ENCODE measurements around the gene CD63. TPM values are rescaled to one million over a fixed set of nuclear protein-coding genes. Genes with fewer than 3 reads are reported as not detected.
A peak's percentile ranks its signal among the peaks of the same experiment; 100 is the strongest.

The CD63 gene
- total RNA-seq, 1 experiment from 2014 or later = 367 TPM

DNA sequence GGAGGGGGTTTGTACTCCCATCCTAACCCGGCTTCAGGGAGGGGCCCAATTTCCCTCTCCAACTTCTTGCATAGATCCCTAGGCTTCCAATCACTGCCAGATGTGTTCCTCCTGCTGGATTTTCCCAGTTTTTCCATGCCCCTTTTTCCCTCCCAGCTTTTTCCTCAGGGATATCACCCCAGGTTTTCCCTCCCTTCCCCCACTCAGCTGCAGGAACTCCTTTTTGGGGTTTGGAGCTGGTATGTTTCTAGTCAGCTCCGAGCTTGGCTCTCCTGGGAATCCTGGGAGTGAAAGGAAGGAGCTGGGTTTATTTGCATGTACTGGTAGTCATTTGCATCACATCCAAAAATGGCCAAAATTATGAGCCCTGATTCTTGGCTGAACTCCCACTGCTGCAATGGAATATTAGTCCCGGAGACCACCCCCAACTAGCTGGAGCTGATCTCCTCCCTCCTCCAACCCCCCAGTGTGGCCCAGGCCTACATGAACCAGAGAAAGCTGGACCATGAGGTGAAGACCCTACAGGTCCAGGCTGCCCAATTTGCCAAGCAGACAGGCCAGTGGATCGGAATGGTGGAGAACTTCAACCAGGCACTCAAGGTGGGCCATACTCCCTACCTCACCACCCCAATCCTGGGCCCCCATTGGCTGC lies 10.1 kb downstream of the CD63 start:
- DNase-seq (ENCODE audit: low spot score) = no peak
- TF ChIP-seq, protein P1, sequence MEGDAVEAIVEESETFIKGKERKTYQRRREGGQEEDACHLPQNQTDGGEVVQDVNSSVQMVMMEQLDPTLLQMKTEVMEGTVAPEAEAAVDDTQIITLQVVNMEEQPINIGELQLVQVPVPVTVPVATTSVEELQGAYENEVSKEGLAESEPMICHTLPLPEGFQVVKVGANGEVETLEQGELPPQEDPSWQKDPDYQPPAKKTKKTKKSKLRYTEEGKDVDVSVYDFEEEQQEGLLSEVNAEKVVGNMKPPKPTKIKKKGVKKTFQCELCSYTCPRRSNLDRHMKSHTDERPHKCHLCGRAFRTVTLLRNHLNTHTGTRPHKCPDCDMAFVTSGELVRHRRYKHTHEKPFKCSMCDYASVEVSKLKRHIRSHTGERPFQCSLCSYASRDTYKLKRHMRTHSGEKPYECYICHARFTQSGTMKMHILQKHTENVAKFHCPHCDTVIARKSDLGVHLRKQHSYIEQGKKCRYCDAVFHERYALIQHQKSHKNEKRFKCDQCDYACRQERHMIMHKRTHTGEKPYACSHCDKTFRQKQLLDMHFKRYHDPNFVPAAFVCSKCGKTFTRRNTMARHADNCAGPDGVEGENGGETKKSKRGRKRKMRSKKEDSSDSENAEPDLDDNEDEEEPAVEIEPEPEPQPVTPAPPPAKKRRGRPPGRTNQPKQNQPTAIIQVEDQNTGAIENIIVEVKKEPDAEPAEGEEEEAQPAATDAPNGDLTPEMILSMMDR (conservative IDR thresholded peaks at IDR 0.05; ENCODE audit: low read depth, low read length) = no peak
- no peak for TF ChIP-seq EZH2 (IDR thresholded peaks at IDR 0.05; ENCODE audit: borderline replicate concordance, low read depth, low read length, poor library complexity, severe bottlenecking)
- peak overlapping the region; percentile 95 for H3K27ac ChIP-seq (ENCODE audit: low read depth, low read length, poor library complexity, severe bottlenecking)
- no peak overlapping the region for H3K4me3 ChIP-seq (ENCODE audit: low read depth, low read length, poor library complexity, severe bottlenecking)
- POLR2A ChIA-PET (ENCODE audit: low non-redundant PET) = no interaction called here
- no TSS peak for BruUV-seq (replicated peaks)
- intact Hi-C loops (cut with micrococcal nuclease; ENCODE audit: unreplicated experiment) = no loop called here
- H3K27me3 ChIP-seq (replicated peaks; ENCODE audit: insufficient read depth, low read depth, low read length, poor library complexity) = no peaks in the 10 kb centered on the region
- no peaks in the 10 kb centered on the region for H3K9me3 ChIP-seq (ENCODE audit: low read depth, low read length, poor library complexity, severe bottlenecking)
- CTCF ChIA-PET = interaction anchor here (0.6 kb wide), 2 partner anchors 23 to 54 kb away, joined by 3 read pairs; no protein-coding TSS in a partner anchor
- H3K36me3 ChIP-seq (ENCODE audit: insufficient read depth, low read length, poor library complexity, severe bottlenecking) = peaks cover 2% of the 10 kb centered on the region
- peaks cover 40% of the 10 kb centered on the region for H3K4me1 ChIP-seq (ENCODE audit: insufficient read depth, low read length, poor library complexity, severe bottlenecking)

DNA sequence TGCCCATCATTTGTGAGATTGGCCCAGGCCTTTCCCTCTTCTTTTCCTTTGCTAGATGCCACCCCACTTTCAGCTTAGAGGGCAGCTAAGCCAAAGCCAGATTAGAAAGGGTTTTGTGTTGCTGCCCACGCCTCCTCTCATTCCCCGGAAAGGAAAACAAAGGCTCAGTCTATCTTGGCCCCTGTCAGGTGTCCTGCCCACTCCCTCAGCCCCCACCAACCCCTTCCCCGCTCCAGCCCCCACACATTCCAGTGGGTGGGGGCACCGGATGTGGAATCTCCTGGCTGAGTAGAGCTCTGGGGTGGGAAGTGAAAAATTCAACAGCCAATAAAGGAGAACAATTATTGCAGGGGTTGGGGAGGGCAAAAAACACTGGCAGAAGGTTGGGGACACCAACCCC lies 10.8 kb downstream of the CD63 start:
- Histone ChIP-seq H3K27ac (ENCODE audit: low read depth, low read length, poor library complexity, severe bottlenecking) (peak overlapping the region; percentile 95), H3K9me3 (ENCODE audit: low read depth, low read length, poor library complexity, severe bottlenecking) (no peaks in the 10 kb centered on the region), H3K4me3 (ENCODE audit: low read depth, low read length, poor library complexity, severe bottlenecking) (peak overlapping the region; percentile 91), H3K27me3 (replicated peaks; ENCODE audit: insufficient read depth, low read depth, low read length, poor library complexity) (no peaks in the 10 kb centered on the region), H3K36me3 (ENCODE audit: insufficient read depth, low read length, poor library complexity, severe bottlenecking) (no peaks in the 10 kb centered on the region), H3K4me1 (ENCODE audit: insufficient read depth, low read length, poor library complexity, severe bottlenecking) (peaks cover 40% of the 10 kb centered on the region)
- DNase-seq (ENCODE audit: low spot score) = peak; percentile 58
- intact Hi-C loops (cut with micrococcal nuclease; ENCODE audit: unreplicated experiment) = no loop called here
- ChIA-PET POLR2A (ENCODE audit: low non-redundant PET) (no interaction called here), CTCF (interaction anchor here (0.6 kb wide), 2 partner anchors 23 to 54 kb away, joined by 3 read pairs; no protein-coding TSS in a partner anchor)
- BruUV-seq (replicated peaks) = no TSS peak
- TF ChIP-seq, protein P1 (conservative IDR thresholded peaks at IDR 0.05; ENCODE audit: low read depth, low read length) = no peak
- TF ChIP-seq EZH2 (IDR thresholded peaks at IDR 0.05; ENCODE audit: borderline replicate concordance, low read depth, low read length, poor library complexity, severe bottlenecking) = no peak

- TF ChIP-seq, protein P1 (conservative IDR thresholded peaks at IDR 0.05; ENCODE audit: low read depth, low read length) = no peak
- peak overlapping the region; percentile 95 for H3K27ac ChIP-seq (ENCODE audit: low read depth, low read length, poor library complexity, severe bottlenecking)
- no peaks in the 10 kb centered on the region for H3K27me3 ChIP-seq (replicated peaks; ENCODE audit: insufficient read depth, low read depth, low read length, poor library complexity)
- H3K4me1 ChIP-seq (ENCODE audit: insufficient read depth, low read length, poor library complexity, severe bottlenecking) = peaks cover 40% of the 10 kb centered on the region
- POLR2A ChIA-PET (ENCODE audit: low non-redundant PET) = no interaction called here
- no peaks in the 10 kb centered on the region for H3K36me3 ChIP-seq (ENCODE audit: insufficient read depth, low read length, poor library complexity, severe bottlenecking)
- H3K4me3 ChIP-seq (ENCODE audit: low read depth, low read length, poor library complexity, severe bottlenecking) = peak overlapping the region; percentile 91
- CTCF ChIA-PET = no interaction called here
- DNase-seq (ENCODE audit: low spot score) = no peak
- no peaks in the 10 kb centered on the region for H3K9me3 ChIP-seq (ENCODE audit: low read depth, low read length, poor library complexity, severe bottlenecking)
- no TSS peak for BruUV-seq (replicated peaks)
- intact Hi-C loops (cut with micrococcal nuclease; ENCODE audit: unreplicated experiment) = no loop called here
Observed at GRCh38 chr12:55717011-55718007, 11.5 kb downstream of the CD63 start.
